Measurements from ENCODE around the gene ZNF839.

DNA sequence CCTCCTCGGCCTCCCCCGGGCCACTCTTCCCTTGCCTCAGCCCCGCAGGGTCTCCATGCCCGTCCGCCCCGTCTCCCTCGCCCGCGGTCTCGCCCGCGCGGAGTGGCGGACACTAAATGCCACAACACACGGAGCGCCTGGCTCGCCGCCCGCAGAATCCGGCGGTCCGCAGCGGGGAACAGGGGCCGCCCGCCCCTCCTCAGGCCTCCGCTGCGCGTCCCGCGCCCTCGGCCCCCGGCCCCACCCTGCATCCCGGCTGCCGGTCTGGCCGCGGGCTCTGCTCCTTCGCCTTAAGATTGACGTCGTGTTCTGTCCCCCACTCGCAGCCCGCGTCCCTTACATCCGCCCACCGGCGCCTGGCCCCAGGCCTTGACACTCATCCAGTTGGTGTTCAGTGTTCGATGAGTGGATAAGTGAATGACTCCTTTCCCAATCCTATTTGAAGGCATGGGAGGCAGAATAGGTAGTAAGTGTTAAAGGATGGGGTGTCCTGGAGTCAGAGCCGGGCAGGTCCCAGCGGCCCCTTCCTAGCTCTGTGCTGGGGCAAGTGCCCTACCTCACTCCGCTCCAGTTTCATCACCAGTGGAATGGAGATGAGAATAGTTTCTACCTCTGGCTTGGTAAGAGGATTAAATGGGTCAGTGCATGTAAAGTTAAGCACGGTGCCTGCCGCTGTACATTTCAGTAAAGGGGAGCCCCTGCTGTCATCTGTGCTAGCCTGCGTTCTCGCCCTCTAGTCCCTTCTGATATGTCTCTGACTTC is 43.8 kb downstream of the ZNF839 start:
- TF ChIP-seq CTCF (IDR thresholded peaks at IDR 0.05; ENCODE audit: low read length) (no peak), EZH2phosphoT487 (IDR thresholded peaks at IDR 0.05; ENCODE audit: low read length) (no peak), EZH2 (optimal IDR thresholded peaks at IDR 0.05; ENCODE audit: low read depth, low read length) (no peak)
